ENCODE measurements around the gene CACNA1C. TPM values are rescaled to one million over a fixed set of nuclear protein-coding genes. Genes with fewer than 3 reads are reported as not detected.

The CACNA1C gene
- total and polyA plus RNA-seq, 10 of the 15 experiments (the other 5 are each of a cell fraction or from before 2014, with no cell fraction given) = under 0.01 to 0.15 (median 0.09) TPM; not detected in 5

DNA sequence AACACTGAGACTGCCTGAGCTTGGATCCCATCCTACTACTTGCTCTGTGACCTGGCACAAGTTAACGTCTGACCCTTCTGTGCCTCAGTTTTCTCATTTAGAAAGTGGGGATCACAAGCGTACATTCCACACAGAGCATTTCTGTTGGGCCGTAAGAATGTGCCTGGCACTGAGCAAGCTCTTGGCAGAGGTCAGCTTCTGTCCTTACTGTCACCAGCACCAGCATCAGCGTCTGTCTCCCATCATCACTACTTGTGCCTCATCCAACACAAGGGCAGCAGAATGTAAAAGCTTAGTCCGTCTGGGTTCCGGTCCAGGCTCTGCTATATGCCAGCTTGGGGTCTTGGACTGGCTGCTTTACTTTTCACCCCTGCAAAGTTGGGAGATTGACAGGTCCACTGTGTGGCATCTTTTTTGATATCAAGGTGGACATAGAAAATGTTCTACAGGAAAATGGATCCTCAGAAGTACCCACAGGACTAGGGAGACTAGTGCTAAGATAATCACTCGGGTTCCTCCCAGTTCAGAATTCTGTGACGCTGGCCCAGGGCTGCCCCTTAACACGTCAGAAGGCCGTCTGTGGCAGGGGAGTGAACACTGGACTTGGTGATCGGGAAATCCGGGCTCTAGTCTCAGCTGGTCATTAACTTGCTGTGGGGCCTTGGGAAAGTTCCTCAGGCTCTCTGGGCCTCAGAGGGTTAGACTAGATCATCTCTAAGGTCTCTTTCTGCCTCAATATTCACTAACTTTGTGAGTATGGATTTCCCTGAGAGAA, 65.9 kb downstream of the CACNA1C start (continued):
- TF ChIP-seq IRF3 (IDR thresholded peaks at IDR 0.05) (no peak), RELB (IDR thresholded peaks at IDR 0.05; ENCODE audit: low read depth) (no peak), MLLT1 (IDR thresholded peaks at IDR 0.05) (no peak)
- TF ChIP-seq, protein P1, sequence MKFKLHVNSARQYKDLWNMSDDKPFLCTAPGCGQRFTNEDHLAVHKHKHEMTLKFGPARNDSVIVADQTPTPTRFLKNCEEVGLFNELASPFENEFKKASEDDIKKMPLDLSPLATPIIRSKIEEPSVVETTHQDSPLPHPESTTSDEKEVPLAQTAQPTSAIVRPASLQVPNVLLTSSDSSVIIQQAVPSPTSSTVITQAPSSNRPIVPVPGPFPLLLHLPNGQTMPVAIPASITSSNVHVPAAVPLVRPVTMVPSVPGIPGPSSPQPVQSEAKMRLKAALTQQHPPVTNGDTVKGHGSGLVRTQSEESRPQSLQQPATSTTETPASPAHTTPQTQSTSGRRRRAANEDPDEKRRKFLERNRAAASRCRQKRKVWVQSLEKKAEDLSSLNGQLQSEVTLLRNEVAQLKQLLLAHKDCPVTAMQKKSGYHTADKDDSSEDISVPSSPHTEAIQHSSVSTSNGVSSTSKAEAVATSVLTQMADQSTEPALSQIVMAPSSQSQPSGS (IDR thresholded peaks at IDR 0.05; ENCODE audit: low read length) = no peak

GRCh38 chr12:2119266-2119665, 66.5 kb downstream of the CACNA1C start:
- Histone ChIP-seq H3K4me3 (no peak overlapping the region), H3K9ac (ENCODE audit: control insufficient read depth, insufficient read depth, low read length) (no peak overlapping the region), H3K36me3 (ENCODE audit: control insufficient read depth in 2 of 2, insufficient read depth in 2 of 2, low read length in 1 of 2) (no peaks in the 10 kb centered on the region), H3K9me3 (replicated peaks; ENCODE audit: control insufficient read depth, insufficient read depth, low read length) (no peaks in the 10 kb centered on the region), H3K4me2 (ENCODE audit: control insufficient read depth, insufficient read depth) (no peak overlapping the region), H3K27ac (ENCODE audit: control insufficient read depth, insufficient read depth) (no peak overlapping the region), H3K79me2 (ENCODE audit: control insufficient read depth, insufficient read depth, low read length) (no peaks in the 10 kb centered on the region), H3K27me3 (replicated peaks in 1 of 2; ENCODE audit: control insufficient read depth in 2 of 2, insufficient read depth in 2 of 2, low read length in 1 of 2) (peaks cover 0 to 3% of the 10 kb centered on the region in 2 experiments; a peak in 2 of 4 replicates), H2AFZ (ENCODE audit: control insufficient read depth, low read depth, low read length) (no peak overlapping the region), H4K20me1 (ENCODE audit: control insufficient read depth, insufficient read depth) (no peaks in the 10 kb centered on the region), H3K4me1 (ENCODE audit: control insufficient read depth, insufficient read depth, low read length) (no peaks in the 10 kb centered on the region)
- ATAC-seq (no peak), DNase-seq (ENCODE audit: low read depth, low spot score) (no peak), FAIRE-seq (no peak)
- RAD21 ChIA-PET (ENCODE audit: unreplicated experiment) = no interaction called here
- CTCF ChIA-PET = interaction anchor here (0.6 kb wide), 1 partner anchor 329 kb away, joined by 3 read pairs; no protein-coding TSS in a partner anchor
- in situ Hi-C loops (cut with MboI) = no loop called here
- SMC1A ChIA-PET (ENCODE audit: uncharacterized antibody, unreplicated experiment) = no interaction called here
- 36% methylated on average over 7 of the region's 7 CpGs for WGBS (ENCODE audit: insufficient coverage, insufficient replicate concordance, low lambda C conversion rate, missing lambda C conversion rate)
- intact Hi-C loops (cut with micrococcal nuclease; ENCODE audit: unreplicated experiment) = no loop called here
- no TSS peak for BruUV-seq (replicated peaks)
- POLR2A ChIA-PET = no interaction called here
- TF ChIP-seq, protein P2, sequence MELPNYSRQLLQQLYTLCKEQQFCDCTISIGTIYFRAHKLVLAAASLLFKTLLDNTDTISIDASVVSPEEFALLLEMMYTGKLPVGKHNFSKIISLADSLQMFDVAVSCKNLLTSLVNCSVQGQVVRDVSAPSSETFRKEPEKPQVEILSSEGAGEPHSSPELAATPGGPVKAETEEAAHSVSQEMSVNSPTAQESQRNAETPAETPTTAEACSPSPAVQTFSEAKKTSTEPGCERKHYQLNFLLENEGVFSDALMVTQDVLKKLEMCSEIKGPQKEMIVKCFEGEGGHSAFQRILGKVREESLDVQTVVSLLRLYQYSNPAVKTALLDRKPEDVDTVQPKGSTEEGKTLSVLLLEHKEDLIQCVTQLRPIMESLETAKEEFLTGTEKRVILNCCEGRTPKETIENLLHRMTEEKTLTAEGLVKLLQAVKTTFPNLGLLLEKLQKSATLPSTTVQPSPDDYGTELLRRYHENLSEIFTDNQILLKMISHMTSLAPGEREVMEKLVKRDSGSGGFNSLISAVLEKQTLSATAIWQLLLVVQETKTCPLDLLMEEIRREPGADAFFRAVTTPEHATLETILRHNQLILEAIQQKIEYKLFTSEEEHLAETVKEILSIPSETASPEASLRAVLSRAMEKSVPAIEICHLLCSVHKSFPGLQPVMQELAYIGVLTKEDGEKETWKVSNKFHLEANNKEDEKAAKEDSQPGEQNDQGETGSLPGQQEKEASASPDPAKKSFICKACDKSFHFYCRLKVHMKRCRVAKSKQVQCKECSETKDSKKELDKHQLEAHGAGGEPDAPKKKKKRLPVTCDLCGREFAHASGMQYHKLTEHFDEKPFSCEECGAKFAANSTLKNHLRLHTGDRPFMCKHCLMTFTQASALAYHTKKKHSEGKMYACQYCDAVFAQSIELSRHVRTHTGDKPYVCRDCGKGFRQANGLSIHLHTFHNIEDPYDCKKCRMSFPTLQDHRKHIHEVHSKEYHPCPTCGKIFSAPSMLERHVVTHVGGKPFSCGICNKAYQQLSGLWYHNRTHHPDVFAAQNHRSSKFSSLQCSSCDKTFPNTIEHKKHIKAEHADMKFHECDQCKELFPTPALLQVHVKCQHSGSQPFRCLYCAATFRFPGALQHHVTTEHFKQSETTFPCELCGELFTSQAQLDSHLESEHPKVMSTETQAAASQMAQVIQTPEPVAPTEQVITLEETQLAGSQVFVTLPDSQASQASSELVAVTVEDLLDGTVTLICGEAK (IDR thresholded peaks at IDR 0.05; ENCODE audit: borderline replicate concordance) = no peak
- TF ChIP-seq, protein P3, sequence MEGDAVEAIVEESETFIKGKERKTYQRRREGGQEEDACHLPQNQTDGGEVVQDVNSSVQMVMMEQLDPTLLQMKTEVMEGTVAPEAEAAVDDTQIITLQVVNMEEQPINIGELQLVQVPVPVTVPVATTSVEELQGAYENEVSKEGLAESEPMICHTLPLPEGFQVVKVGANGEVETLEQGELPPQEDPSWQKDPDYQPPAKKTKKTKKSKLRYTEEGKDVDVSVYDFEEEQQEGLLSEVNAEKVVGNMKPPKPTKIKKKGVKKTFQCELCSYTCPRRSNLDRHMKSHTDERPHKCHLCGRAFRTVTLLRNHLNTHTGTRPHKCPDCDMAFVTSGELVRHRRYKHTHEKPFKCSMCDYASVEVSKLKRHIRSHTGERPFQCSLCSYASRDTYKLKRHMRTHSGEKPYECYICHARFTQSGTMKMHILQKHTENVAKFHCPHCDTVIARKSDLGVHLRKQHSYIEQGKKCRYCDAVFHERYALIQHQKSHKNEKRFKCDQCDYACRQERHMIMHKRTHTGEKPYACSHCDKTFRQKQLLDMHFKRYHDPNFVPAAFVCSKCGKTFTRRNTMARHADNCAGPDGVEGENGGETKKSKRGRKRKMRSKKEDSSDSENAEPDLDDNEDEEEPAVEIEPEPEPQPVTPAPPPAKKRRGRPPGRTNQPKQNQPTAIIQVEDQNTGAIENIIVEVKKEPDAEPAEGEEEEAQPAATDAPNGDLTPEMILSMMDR (IDR thresholded peaks at IDR 0.05 in 2 of 3, conservative IDR thresholded peaks at IDR 0.05 in 1 of 3; ENCODE audit: control insufficient read depth in 2 of 3, extremely low read depth in 1 of 3, insufficient read depth in 1 of 3, low read depth in 3 of 3, low read length in 3 of 3) = no peak

Measured in GM12878 (cell line).